Lung (tissue), 12 donors: ENCODE results near the gene GAS6. TPM values are rescaled to one million over a fixed set of nuclear protein-coding genes. Genes with fewer than 3 reads are reported as not detected.

ENCODE experiments used
- ATAC-seq: fragments of 200-7000 bp; cut with Tn5 transposase; one replicate; pipeline ENCODE4 v1.9.1; 2020; ENCODE audit warnings: moderate number of reproducible peaks; ENCODE audit not compliant: insufficient read depth, low FRiP score
- DNase-seq, 3 donors: peaks; one replicate each; pipeline ENCODE4 v3.0.0-alpha.2; 2013 to 2017
- H3K27ac ChIP-seq, 2 donors: one replicate each; pipeline ENCODE4 v1.5.1; 2013; ENCODE audit warnings: mild to moderate bottlenecking in 2 of 2, moderate library complexity in 2 of 2, control low read depth in 1 of 2, inconsistent platforms in 1 of 2, low read depth in 1 of 2, low read length in 1 of 2
- H3K27me3 ChIP-seq, 3 donors: one replicate each; pipeline ENCODE4 v1.5.1; 2013; ENCODE audit warnings: low read length in 2 of 3; ENCODE audit not compliant: control insufficient read depth in 3 of 3, insufficient read depth in 3 of 3
- H3K36me3 ChIP-seq, 4 donors: one replicate each; pipeline ENCODE4 v1.5.1; 2013; ENCODE audit warnings: low read length in 4 of 4, mild to moderate bottlenecking in 1 of 4, moderate library complexity in 1 of 4; ENCODE audit not compliant: control insufficient read depth in 4 of 4, insufficient read depth in 4 of 4
- H3K4me1 ChIP-seq, 5 donors: one replicate each; pipeline ENCODE4 v1.5.1; 2013; ENCODE audit warnings: low read length in 5 of 5, mild to moderate bottlenecking in 2 of 5, moderate library complexity in 1 of 5; ENCODE audit not compliant: control insufficient read depth in 5 of 5, insufficient read depth in 5 of 5
- H3K4me3 ChIP-seq: one replicate; pipeline ENCODE4 v1.5.1; 2013; ENCODE audit warnings: mild to moderate bottlenecking, control low read depth, moderate library complexity
- H3K9ac ChIP-seq, 2 donors: one replicate each; pipeline ENCODE4 v1.5.1; 2013; ENCODE audit warnings: low read length in 2 of 2, control low read depth in 1 of 2; ENCODE audit not compliant: insufficient read depth in 1 of 2
- H3K9me3 ChIP-seq, 4 donors: one replicate each; pipeline ENCODE4 v1.5.1; 2013; ENCODE audit warnings: low read length in 3 of 4, mild to moderate bottlenecking in 1 of 4, moderate library complexity in 1 of 4; ENCODE audit not compliant: control insufficient read depth in 4 of 4, insufficient read depth in 3 of 4
- WGBS, 2 donors: extraction: QIAGEN DNeasy Blood & Tissue Kit; methylation state at CpG; one replicate each; pipeline ENCODE4 v1.1.7; 2013; 5-methylcytosine and 5-hydroxymethylcytosine counted together
- polyA plus RNA-seq, 2 donors: library from polyadenylated mRNA; stranded (reverse); fragments of 200-250 nt; gene quantifications; one replicate each; pipeline ENCODE4 v1.2.1, GENCODE V29; 2013
- total RNA-seq, 2 donors: library from RNA; depleted of rRNA in 1 of 2; stranded (reverse); fragments of >200 nt in 1 of 2; gene quantifications; one replicate each; pipeline ENCODE4 v1.2.1, GENCODE V29; 2014 to 2021
- TF ChIP-seq, protein P1 (sequence below): IDR thresholded peaks from 2 replicates; pipeline ENCODE4 v1.5.1; 2012; ENCODE audit warnings: mild to moderate bottlenecking; ENCODE audit errors: control extremely low read depth, extremely low read depth
- donor health status: control.
- donor health status: control.
- donor health status: Bipolar disorder and iron deficiency.
- donor health status: healthy.
- donor health status: DM: yes; HTN: yes; CAD: no.

GAS6 gene
- total and polyA plus RNA-seq, 4 donors, result 61.8 to 107 (median 76.1) TPM

DNA sequence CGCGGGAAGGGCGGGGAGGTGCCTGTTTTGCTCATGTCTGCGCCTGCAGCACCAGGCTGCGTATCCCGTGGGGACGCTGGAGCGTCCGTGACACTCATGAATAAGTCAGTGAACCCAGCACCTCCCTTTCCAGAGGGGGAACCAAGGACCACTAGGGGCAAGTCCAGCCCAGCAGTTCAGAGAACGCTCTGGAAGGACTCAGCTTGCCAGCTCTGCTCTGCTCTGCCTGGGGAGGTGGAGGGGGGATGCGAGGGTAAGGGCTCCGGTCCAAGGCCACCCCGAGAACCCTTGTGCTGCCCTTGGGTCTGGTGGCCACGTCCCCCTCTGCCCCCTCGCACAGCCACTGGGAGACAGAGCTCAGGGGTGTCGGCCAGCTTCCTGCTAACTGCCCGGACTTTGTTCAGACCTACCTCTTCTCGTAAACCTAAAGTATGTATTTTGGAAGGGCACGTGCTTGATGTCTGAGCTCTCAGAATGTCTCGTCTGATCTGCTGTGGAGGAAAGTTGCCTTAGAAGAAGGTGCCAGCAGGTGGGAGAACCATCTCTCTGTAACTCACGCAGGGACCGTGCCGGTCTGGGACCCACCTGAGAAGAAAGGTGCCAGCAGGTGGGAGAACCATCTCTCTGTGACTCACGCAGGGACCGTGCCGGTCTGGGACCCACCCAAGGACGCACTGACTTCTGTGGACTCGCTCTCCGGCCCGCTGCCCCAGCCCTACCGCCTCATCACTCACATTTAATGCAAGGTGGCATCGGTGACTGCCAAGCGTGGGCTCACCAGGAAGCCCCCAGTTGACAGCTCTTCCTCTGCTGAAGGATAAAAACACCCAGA, 70.8 kb downstream of the GAS6 start:
- Histone ChIP-seq H3K27me3 (no peaks in the 10 kb centered on the region), H3K9ac (no peak overlapping the region), H3K36me3 (peaks cover 0 to 4% (median 0%) of the 10 kb centered on the region in 4 donors), H3K4me3 (no peak overlapping the region), H3K4me1 (no peaks in the 10 kb centered on the region), H3K9me3 (peaks cover 0 to 3% (median 0%) of the 10 kb centered on the region in 4 donors), H3K27ac (no peak overlapping the region)
- ATAC-seq, result no peak
- TF ChIP-seq, protein P1, sequence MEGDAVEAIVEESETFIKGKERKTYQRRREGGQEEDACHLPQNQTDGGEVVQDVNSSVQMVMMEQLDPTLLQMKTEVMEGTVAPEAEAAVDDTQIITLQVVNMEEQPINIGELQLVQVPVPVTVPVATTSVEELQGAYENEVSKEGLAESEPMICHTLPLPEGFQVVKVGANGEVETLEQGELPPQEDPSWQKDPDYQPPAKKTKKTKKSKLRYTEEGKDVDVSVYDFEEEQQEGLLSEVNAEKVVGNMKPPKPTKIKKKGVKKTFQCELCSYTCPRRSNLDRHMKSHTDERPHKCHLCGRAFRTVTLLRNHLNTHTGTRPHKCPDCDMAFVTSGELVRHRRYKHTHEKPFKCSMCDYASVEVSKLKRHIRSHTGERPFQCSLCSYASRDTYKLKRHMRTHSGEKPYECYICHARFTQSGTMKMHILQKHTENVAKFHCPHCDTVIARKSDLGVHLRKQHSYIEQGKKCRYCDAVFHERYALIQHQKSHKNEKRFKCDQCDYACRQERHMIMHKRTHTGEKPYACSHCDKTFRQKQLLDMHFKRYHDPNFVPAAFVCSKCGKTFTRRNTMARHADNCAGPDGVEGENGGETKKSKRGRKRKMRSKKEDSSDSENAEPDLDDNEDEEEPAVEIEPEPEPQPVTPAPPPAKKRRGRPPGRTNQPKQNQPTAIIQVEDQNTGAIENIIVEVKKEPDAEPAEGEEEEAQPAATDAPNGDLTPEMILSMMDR, result no peak
- DNase-seq, result no peak
- WGBS, 2 donors, result 86 to 88% methylated on average over 33 of the region's 33 CpGs

DNA sequence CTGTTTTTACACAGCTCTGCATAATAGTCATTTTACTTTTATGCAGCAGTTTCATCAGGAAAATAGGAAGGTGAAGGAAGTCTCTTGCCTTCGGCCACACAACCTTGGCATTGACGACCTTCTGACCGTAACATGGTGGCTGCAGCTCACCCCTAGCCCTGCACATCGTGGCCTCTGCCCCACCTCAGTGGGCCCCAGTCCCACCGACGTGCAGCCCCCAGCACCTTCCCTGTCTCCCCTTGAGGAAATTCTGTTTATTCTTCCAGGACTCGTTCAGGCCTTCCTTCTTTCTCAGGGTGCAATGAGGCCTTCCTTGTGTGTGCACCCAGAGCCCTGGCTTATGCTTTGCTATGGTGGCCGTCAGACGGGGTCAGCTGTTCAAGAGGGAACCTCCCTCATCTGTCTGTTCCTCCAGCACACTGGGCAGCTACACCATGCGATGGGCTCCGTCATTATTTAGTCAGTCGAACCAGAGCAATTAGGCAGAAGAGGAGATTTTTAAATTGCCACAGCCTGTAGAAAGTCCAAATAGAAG, 71.6 kb downstream of the GAS6 start:
- no peak for DNase-seq
- no peaks in the 10 kb centered on the region for H3K27me3 ChIP-seq
- H3K9me3 ChIP-seq, result peaks cover 0 to 3% (median 0%) of the 10 kb centered on the region in 4 donors
- H3K4me3 ChIP-seq, result no peak overlapping the region
- H3K4me1 ChIP-seq, result no peaks in the 10 kb centered on the region
- ATAC-seq, result no peak
- TF ChIP-seq, protein P1, result no peak
- WGBS, 2 donors, result 67 to 85% methylated on average over 12 of the region's 12 CpGs
- H3K9ac ChIP-seq, result no peak overlapping the region
- peaks cover 0 to 4% (median 0%) of the 10 kb centered on the region in 4 donors for H3K36me3 ChIP-seq
- H3K27ac ChIP-seq, result no peak overlapping the region

DNA sequence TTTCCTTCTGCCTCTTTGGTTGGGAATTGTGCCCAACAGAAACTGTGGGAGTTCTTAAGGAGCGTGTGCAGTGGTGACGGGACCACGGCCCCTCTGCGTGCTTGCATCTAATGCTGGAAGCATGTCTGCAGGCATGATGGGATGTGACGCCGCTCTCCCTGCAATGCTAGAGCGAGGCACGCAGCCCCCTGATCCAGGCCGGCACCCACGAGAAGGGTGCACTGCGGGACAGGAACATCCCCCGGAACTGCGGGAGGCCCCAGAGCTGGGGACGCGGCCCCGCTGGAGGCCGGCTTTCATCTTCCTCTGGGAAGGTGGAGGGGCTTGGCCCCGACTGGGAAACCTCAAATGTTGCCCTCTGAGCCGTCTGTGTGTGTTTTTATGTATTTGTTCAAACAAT, 72.1 kb downstream of the GAS6 start:
- no peaks in the 10 kb centered on the region for H3K27me3 ChIP-seq
- no peak overlapping the region for H3K4me3 ChIP-seq
- WGBS, 2 donors, result 79 to 89% methylated on average over 19 of the region's 19 CpGs
- H3K27ac ChIP-seq, result no peak overlapping the region
- peaks cover 0 to 3% (median 0%) of the 10 kb centered on the region in 4 donors for H3K9me3 ChIP-seq
- no peak overlapping the region for H3K9ac ChIP-seq
- H3K4me1 ChIP-seq, result no peaks in the 10 kb centered on the region
- no peak for DNase-seq
- no peak for ATAC-seq
- TF ChIP-seq, protein P1, result no peak
- H3K36me3 ChIP-seq, result peaks cover 0 to 3% (median 0%) of the 10 kb centered on the region in 4 donors
